K562 (cell line): ENCODE data around the gene WDR3. TPM values are rescaled to one million over a fixed set of nuclear protein-coding genes. Genes with fewer than 3 reads are reported as not detected.

Experiments used
- ATF7 ChIP-seq: fragments of 450-650 bp; IDR thresholded peaks from 2 replicates; pipeline ENCODE4 v1.7.1; 2014; ENCODE audit warnings: mild to moderate bottlenecking, moderate library complexity
- ETS1 ChIP-seq: conservative IDR thresholded peaks from 2 replicates; pipeline ENCODE4 v1.6.1; 2011; ENCODE audit warnings: low read depth, mild to moderate bottlenecking, low read length; ENCODE audit not compliant: control insufficient read depth
- NUFIP1 ChIP-seq: fragments of 450-650 bp; IDR thresholded peaks from 2 replicates; pipeline ENCODE4 v1.6.1; 2018; ENCODE audit not compliant: partially characterized antibody
- RERE ChIP-seq: sonication (generic); formaldehyde crosslinking; IDR thresholded peaks from 2 replicates; pipeline ENCODE4 v1.8.0; 2023; ENCODE audit warnings: missing genetic modification reagents, mild to moderate bottlenecking, borderline replicate concordance
- polyA plus RNA-seq, 8 experiments: library from polyadenylated mRNA; depleted of rRNA in 4 of 8; stranded (reverse) in 5 of 8; unstranded in 3 of 8; fragments of >200 nt; fragmentation: Nextera tagmentation in 2 of 8; fragmentation: Illumina TruSeq in 1 of 8; extraction: Ambion mirVana in 2 of 8; extraction: Trizol in 1 of 8; gene quantifications; 2 replicates each; pipeline versions ENCODE4 v1.2.1 to v1.2.3, GENCODE V29; 2011 to 2014; ENCODE audit warnings: inconsistent platforms in 1 of 8, missing spikeins in 1 of 8
- total RNA-seq, 7 experiments: library from RNA; depleted of rRNA in 6 of 7; stranded (reverse); fragments of >200 nt in 6 of 7; fragmentation: Illumina TruSeq in 2 of 7; extraction: Trizol in 2 of 7; gene quantifications; 2 replicates each; pipeline versions ENCODE4 v1.2.1 to v1.2.3, GENCODE V29; 2011 to 2021; ENCODE audit warnings: low replicate concordance in 1 of 7
- TF ChIP-seq, protein P1 (sequence below), 2 experiments: fragments of 450-650 bp in 1 of 2; sonication (generic) in 1 of 2; formaldehyde crosslinking; conservative IDR thresholded peaks; 2 replicates each; pipeline versions ENCODE4 v1.4.0 to v1.8.1; 2020 to 2022; ENCODE audit warnings: mild to moderate bottlenecking in 1 of 2, missing genetic modification reagents in 1 of 2

WDR3 gene
- total and polyA plus RNA-seq, 9 of the 15 experiments (the other 6 are each of a cell fraction or from before 2014, with no cell fraction given), result 40.6 to 122 (median 76.5) TPM

DNA sequence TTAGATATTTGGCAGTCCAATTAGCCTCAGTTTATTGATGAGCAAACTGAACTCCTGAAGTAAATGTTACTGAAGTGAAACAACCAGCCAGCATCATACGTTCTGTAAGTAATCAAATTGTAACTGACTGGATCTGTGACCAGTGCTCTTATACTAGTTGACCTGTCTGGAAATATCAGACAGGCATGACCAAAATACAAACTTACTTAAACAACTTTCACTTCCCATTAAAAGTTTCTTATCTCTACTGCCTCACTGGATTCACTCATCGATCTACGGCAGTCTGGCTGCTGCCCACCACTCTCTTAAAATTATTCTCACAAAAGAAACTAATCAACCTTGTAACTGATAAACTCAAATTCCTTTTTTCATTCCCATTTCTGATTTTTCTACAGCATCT is 56.4 kb downstream of the WDR3 start (continued):
- no peak for TF ChIP-seq RERE (CRISPR knock-in tag)
- no peak for TF ChIP-seq NUFIP1
- TF ChIP-seq ATF7, result no peak
- TF ChIP-seq, protein P1, sequence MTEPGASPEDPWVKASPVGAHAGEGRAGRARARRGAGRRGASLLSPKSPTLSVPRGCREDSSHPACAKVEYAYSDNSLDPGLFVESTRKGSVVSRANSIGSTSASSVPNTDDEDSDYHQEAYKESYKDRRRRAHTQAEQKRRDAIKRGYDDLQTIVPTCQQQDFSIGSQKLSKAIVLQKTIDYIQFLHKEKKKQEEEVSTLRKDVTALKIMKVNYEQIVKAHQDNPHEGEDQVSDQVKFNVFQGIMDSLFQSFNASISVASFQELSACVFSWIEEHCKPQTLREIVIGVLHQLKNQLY (CRISPR knock-in tag; conservative IDR thresholded peaks at IDR 0.05), result no peak
- TF ChIP-seq ETS1, result no peak
